Mucosa of rectum (tissue), 2 donors: ENCODE measurements around the gene LILRB4.
"Not testable (repeated sequence)": the region's sequence is repeated elsewhere in the genome, so short reads cannot be mapped to it uniquely, and the experiment has no call there.

Source experiments
- H3K27ac ChIP-seq, 2 donors: one replicate each; pipeline ENCODE4 v1.7.0; 2013; ENCODE audit warnings: inconsistent platforms in 2 of 2, low read depth in 2 of 2, low read length in 2 of 2
- H3K27me3 ChIP-seq, 2 donors: one replicate each; pipeline ENCODE4 v1.7.0; 2013; ENCODE audit warnings: low read length in 2 of 2; ENCODE audit not compliant: control insufficient read depth in 2 of 2, insufficient read depth in 2 of 2
- H3K36me3 ChIP-seq, 2 donors: one replicate each; pipeline ENCODE4 v1.7.0; 2013; ENCODE audit warnings: low read length in 2 of 2; ENCODE audit not compliant: control insufficient read depth in 2 of 2, insufficient read depth in 2 of 2
- H3K4me1 ChIP-seq, 2 donors: one replicate each; pipeline ENCODE4 v1.7.0; 2013; ENCODE audit warnings: low read length in 2 of 2, mild to moderate bottlenecking in 1 of 2; ENCODE audit not compliant: control insufficient read depth in 2 of 2, insufficient read depth in 2 of 2
- H3K4me3 ChIP-seq, 2 donors: one replicate each; pipeline ENCODE4 v1.7.0; 2013; ENCODE audit warnings: low read length in 2 of 2
- H3K9ac ChIP-seq, 2 donors: one replicate each; pipeline ENCODE4 v1.7.0; 2013; ENCODE audit warnings: low read length in 2 of 2, low read depth in 1 of 2, mild to moderate bottlenecking in 1 of 2
- H3K9me3 ChIP-seq, 2 donors: one replicate each; pipeline ENCODE4 v1.7.0; 2013; ENCODE audit warnings: low read length in 2 of 2; ENCODE audit not compliant: control insufficient read depth in 2 of 2
- donor health status: healthy.
- donor health status: Normal muscosa, but diverticular disease.

The LILRB4 gene

DNA sequence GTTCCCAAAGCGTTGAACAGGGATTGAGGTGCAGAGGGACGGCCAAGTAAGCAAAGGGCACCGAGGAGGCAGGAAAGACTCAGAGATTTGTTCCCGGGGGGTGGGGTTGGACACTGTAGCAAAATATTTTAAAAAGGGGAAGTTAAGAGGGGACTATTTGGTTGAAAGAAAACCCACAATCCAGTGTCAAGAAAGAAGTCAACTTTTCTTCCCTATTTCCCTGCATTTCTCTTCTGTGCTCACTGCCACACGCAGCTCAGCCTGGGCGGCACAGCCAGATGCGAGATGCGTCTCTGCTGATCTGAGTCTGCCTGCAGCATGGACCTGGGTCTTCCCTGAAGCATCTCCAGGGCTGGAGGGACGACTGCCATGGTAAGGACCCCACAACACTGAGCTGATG lies 32.5 kb upstream of the LILRB4 start, which contains the start of gene LILRB1:
Gene LILRB1, plus strand, starts transcription at position 223 of the 400 bp plus-strand sequence. CDS start 590 bp downstream, outside the sequence.
- H3K4me3 ChIP-seq = peak within 1 kb of the TSS in 1 of 2 donors; percentile 35
- not testable (repeated sequence) for H3K9ac ChIP-seq, H3K27me3 ChIP-seq, H3K9me3 ChIP-seq, H3K27ac ChIP-seq, H3K4me1 ChIP-seq, H3K36me3 ChIP-seq

DNA sequence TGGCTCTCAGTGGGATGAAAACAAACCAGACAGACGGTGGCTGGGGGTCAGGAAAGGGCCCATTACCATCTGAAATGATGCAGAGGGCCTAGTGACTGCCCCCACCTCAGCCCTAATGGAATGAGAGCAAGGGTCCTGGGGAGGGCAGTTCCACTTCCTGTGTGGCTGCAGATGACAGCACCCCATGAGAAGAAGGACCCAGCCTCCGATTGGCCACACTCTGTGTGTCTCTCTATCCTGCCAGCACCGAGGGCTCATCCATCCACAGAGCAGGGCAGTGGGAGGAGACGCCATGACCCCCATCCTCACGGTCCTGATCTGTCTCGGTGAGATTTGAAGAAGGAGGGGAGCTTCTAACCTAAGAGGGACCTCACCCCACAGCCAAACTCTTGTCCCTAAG lies 32.0 kb upstream of the LILRB4 start:
- no peak overlapping the region for H3K9ac ChIP-seq
- H3K4me1 ChIP-seq = no peaks in the 10 kb centered on the region
- H3K9me3 ChIP-seq = no peaks in the 10 kb centered on the region
- peaks cover 0 to 2% of the 10 kb centered on the region in 2 donors for H3K27me3 ChIP-seq
- no peaks in the 10 kb centered on the region for H3K36me3 ChIP-seq
- H3K4me3 ChIP-seq = peak overlapping the region in 1 of 2 donors; percentile 35
- H3K27ac ChIP-seq = no peak overlapping the region

DNA sequence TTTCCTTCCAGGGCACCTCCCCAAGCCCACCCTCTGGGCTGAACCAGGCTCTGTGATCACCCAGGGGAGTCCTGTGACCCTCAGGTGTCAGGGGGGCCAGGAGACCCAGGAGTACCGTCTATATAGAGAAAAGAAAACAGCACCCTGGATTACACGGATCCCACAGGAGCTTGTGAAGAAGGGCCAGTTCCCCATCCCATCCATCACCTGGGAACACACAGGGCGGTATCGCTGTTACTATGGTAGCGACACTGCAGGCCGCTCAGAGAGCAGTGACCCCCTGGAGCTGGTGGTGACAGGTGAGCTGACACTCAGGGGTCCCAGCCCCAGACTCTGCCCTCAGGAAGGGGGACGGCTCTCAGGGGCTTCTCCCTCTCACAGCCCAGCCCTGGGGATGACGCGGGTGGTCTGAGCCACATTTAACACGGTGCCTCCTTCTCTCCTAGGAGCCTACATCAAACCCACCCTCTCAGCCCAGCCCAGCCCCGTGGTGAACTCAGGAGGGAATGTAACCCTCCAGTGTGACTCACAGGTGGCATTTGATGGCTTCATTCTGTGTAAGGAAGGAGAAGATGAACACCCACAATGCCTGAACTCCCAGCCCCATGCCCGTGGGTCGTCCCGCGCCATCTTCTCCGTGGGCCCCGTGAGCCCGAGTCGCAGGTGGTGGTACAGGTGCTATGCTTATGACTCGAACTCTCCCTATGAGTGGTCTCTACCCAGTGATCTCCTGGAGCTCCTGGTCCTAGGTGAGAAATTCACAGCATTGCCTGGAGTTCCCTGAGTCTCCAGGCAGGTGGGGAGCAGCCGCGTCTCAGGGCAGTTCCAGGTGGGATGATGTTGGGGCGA lies 31.1 kb upstream of the LILRB4 start:
- not testable (repeated sequence) for H3K4me1 ChIP-seq, H3K9me3 ChIP-seq, H3K4me3 ChIP-seq, H3K9ac ChIP-seq, H3K27me3 ChIP-seq, H3K27ac ChIP-seq, H3K36me3 ChIP-seq

DNA sequence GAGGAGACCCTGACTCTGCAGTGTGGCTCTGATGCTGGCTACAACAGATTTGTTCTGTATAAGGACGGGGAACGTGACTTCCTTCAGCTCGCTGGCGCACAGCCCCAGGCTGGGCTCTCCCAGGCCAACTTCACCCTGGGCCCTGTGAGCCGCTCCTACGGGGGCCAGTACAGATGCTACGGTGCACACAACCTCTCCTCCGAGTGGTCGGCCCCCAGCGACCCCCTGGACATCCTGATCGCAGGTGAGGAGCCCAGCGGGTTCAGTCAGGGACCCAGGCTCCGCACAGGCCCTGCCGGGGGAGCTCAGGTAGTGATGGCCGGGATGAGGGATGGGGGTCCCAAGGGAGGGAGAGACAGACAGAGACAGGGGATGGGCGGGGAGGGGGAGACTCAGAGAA lies 30.3 kb upstream of the LILRB4 start:
- H3K27me3 ChIP-seq = not testable (repeated sequence)

DNA sequence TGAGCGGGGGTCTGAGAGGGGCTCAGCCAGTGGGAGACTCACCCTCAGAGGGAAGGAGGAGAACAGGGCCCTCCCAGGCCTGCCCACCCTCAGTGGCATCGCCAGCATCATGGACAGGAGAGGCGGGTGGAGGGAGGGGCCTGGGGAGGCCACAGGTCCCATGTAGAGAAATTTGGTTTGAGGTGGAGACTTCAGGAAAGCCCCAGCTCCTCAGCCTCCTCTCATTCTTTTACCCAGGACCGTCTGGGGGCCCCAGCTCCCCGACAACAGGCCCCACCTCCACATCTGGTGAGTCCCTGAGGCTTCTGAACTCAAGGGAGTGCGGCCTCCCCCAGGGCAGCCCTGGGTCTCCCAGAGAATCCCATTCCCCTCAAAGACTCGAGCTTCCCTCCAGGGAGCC lies 29.4 kb upstream of the LILRB4 start:
- Histone ChIP-seq H3K9ac (no peak overlapping the region), H3K27ac (no peak overlapping the region), H3K4me1 (no peaks in the 10 kb centered on the region), H3K4me3 (no peak overlapping the region), H3K27me3 (peaks cover 0 to 2% of the 10 kb centered on the region in 2 donors), H3K9me3 (no peaks in the 10 kb centered on the region), H3K36me3 (no peaks in the 10 kb centered on the region)

More for the DNA sequence above, 30.3 kb upstream of the LILRB4 start:
- not testable (repeated sequence) for H3K4me3 ChIP-seq, H3K9ac ChIP-seq, H3K9me3 ChIP-seq, H3K36me3 ChIP-seq, H3K4me1 ChIP-seq, H3K27ac ChIP-seq

DNA sequence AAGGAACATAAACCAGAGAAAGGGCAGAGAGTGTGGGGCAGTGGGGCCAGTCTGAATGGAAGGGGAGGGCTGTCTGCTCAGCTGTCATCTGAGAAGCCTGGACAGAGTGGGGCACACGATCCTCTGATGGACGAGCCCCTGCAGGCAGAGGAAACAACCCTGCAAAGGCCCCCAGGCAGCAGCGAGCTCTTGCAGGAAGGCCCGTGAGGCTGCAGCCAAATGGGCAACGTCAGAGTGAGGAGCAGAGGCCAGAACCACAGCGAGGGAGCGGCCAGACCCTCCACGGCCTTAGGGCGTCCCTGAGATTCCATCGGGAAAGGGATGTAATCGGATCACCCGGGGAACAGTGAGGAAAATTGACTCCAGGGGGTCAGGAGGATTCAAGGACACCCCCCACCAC lies 26.7 kb upstream of the LILRB4 start:
- H3K27me3 ChIP-seq, H3K9me3 ChIP-seq: not testable (repeated sequence)

DNA sequence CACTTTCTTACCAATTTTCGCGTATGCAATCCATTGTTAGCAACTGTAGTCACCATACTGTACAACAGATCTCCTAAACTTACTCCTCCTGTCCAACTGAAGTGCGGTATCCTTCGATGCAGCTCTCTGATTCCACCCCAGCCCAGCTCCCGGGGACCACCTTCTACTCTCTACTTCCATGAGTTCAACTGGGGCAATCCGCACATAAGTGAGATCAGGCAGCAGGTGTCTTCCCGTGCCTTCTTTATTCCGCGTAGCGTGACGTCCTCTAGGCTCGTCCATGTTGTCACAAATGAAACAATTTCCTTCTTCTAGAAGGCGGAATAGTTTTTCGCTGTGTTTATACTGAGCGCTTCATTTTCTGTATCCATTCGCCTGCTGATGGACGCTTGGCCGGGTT lies 24.1 kb upstream of the LILRB4 start:
- no peaks in the 10 kb centered on the region for H3K36me3 ChIP-seq
- H3K9me3 ChIP-seq = no peaks in the 10 kb centered on the region
- no peaks in the 10 kb centered on the region for H3K27me3 ChIP-seq
- H3K4me3 ChIP-seq = no peak overlapping the region
- no peak overlapping the region for H3K27ac ChIP-seq
- no peak overlapping the region for H3K9ac ChIP-seq
- no peaks in the 10 kb centered on the region for H3K4me1 ChIP-seq

More for the DNA sequence above, 26.7 kb upstream of the LILRB4 start:
- not testable (repeated sequence) for H3K9ac ChIP-seq, H3K4me1 ChIP-seq, H3K36me3 ChIP-seq, H3K4me3 ChIP-seq, H3K27ac ChIP-seq

DNA sequence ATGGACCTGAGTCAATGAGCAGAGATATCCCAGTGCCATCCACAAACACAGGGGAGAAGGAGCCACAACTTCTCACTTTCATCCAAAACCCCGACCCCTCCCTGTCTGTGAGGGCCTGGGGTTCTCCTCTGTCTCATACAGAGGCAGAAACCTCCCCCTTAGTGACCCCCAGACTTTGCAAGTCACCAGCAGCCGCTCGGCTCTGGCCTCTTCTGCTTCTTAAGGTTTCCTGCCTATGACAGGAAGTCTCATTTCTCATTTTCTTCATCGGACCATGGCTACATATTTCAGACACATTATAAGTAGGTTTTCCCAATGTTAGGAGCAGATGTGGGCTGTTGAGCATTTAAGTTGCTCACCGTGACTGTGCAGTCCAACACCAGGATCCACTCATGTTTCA lies 19.8 kb upstream of the LILRB4 start:
- not testable (repeated sequence) for H3K9me3 ChIP-seq, H3K4me3 ChIP-seq, H3K27ac ChIP-seq, H3K36me3 ChIP-seq, H3K4me1 ChIP-seq, H3K27me3 ChIP-seq, H3K9ac ChIP-seq

DNA sequence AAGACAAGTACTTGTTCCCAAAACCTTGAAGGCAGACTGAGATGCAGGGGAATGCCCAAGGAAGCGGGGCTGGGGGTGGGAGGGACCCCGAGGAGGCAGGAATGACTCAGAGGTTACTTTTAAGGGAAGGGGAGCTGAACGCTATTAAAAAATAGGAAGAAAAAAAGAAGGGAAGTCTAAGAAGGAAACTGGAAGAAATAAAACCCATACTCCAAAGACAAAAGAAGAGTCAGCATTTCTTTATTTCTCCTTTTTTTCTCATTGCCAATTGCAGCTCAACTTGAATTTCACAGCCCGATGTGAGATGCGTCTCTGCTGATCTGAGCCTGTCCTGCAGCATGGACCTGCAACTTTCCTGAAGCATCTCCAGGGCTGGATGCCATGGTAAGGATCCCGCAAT lies 19.2 kb upstream of the LILRB4 start:
- H3K4me1 ChIP-seq, H3K4me3 ChIP-seq, H3K36me3 ChIP-seq: not testable (repeated sequence)

DNA sequence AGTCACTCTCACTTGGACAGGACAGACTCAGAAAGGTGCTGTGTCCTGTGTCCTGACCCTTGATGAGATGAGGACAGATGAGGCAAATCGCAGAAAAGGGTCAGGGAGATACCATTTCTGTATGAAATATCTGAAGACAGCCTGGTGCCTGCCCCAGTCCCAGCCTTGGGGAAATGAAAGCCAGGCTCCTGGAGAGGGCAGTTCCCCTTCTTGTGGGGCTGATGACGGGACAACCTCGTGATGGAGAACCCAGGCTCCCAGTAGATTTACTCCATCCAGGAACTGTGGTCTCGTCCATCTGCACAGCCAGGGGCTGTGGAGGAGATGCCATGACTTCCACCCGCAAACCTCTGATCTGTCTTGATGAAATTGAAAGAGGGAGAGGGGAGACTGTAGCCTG lies 18.7 kb upstream of the LILRB4 start:
- H3K4me3 ChIP-seq = no peak overlapping the region
- H3K36me3 ChIP-seq = no peaks in the 10 kb centered on the region
- H3K27ac ChIP-seq = no peak overlapping the region
- no peaks in the 10 kb centered on the region for H3K9me3 ChIP-seq
- H3K9ac ChIP-seq = no peak overlapping the region
- no peaks in the 10 kb centered on the region for H3K4me1 ChIP-seq
- no peaks in the 10 kb centered on the region for H3K27me3 ChIP-seq

More for the DNA sequence above, 19.2 kb upstream of the LILRB4 start:
- not testable (repeated sequence) for H3K9ac ChIP-seq, H3K9me3 ChIP-seq, H3K27me3 ChIP-seq, H3K27ac ChIP-seq
